H1 (cell line): Measurements from ENCODE around the gene PDE4B. TPM values are rescaled to one million over a fixed set of nuclear protein-coding genes. Genes with fewer than 3 reads are reported as not detected.

Experiments
- CTCF ChIA-PET: fragments of 300-600 bp; sonication (Branson Sonifier 250); formaldehyde crosslinking; loops from one replicate; lab custom pipeline; 2021; ENCODE audit not compliant: partially characterized antibody; lab: Charles Lee
- POLR2A ChIA-PET: fragments of 300-600 bp; sonication (Branson Sonifier 250); formaldehyde crosslinking; loops from one replicate; lab custom pipeline; 2021; ENCODE audit warnings: inconsistent platforms; ENCODE audit not compliant: partially characterized antibody; lab: Charles Lee
- DNase-seq, 2 experiments: peaks; one replicate each; pipeline versions ENCODE4 v3.0.0 to v3.0.0-alpha.2; 2010 to 2022; ENCODE audit warnings: low spot score in 2 of 2, low read depth in 1 of 2, mixed read lengths in 1 of 2
- FAIRE-seq: peaks from 2 replicates; lab custom pipeline; 2011; peaks lifted over from hg19 to GRCh38; lab: Jason Lieb, UNC
- H2AFZ ChIP-seq: 2 replicates; pipeline ENCODE4 v1.8.1; 2012; ENCODE audit warnings: low read length, inconsistent platforms
- H2AK5ac ChIP-seq: 2 replicates; pipeline ENCODE4 v1.6.1; 2013; ENCODE audit warnings: low read depth, low read length
- H2BK120ac ChIP-seq: replicated peaks from 2 replicates; pipeline ENCODE3; 2013; ENCODE audit warnings: low read depth, low read length, inconsistent platforms
- H2BK12ac ChIP-seq: 2 replicates; pipeline ENCODE4 v1.6.1; 2013; ENCODE audit warnings: low read depth, low read length
- H2BK15ac ChIP-seq: 2 replicates; pipeline ENCODE4 v1.6.1; 2013; ENCODE audit warnings: low read length
- H2BK20ac ChIP-seq: 2 replicates; pipeline ENCODE4 v1.6.1; 2013; ENCODE audit warnings: low read length
- H2BK5ac ChIP-seq: 2 replicates; pipeline ENCODE4 v1.6.1; 2013; ENCODE audit warnings: low read depth, low read length
- H3K14ac ChIP-seq: 2 replicates; pipeline ENCODE4 v1.6.1; 2013; ENCODE audit warnings: inconsistent platforms; ENCODE audit not compliant: insufficient read length
- H3K18ac ChIP-seq: 2 replicates; pipeline ENCODE4 v1.6.1; 2013; ENCODE audit warnings: low read length; ENCODE audit errors: extremely low read depth
- H3K23ac ChIP-seq: 2 replicates; pipeline ENCODE4 v1.6.1; 2013; ENCODE audit warnings: inconsistent platforms; ENCODE audit not compliant: insufficient read length
- H3K23me2 ChIP-seq: 2 replicates; pipeline ENCODE4 v1.6.1; 2013; ENCODE audit warnings: low read depth, low read length
- H3K27ac ChIP-seq: 2 replicates; pipeline ENCODE4 v1.6.1; 2011; ENCODE audit warnings: low read depth, low read length, inconsistent platforms
- H3K27me3 ChIP-seq, 4 experiments: replicated peaks in 1 of 4; 1 replicate in 1 of 4; 2 replicates in 3 of 4; pipeline versions ENCODE4 v1.6.1 to v1.8.1; 2011 to 2013; ENCODE audit warnings: low read length in 3 of 4, mild to moderate bottlenecking in 3 of 4, inconsistent platforms in 2 of 4, mixed read lengths in 2 of 4, moderate library complexity in 1 of 4; ENCODE audit not compliant: control insufficient read depth in 3 of 4, insufficient read depth in 3 of 4; ENCODE audit errors: extremely low read depth in 1 of 4
- H3K36me3 ChIP-seq, 4 experiments: 2 replicates each; pipeline versions ENCODE4 v1.6.1 to v1.8.1; 2011 to 2013; ENCODE audit warnings: mild to moderate bottlenecking in 4 of 4, low read length in 3 of 4, moderate library complexity in 2 of 4, control low read depth in 1 of 4, inconsistent platforms in 1 of 4; ENCODE audit not compliant: insufficient read depth in 4 of 4, control insufficient read depth in 2 of 4
- H3K4ac ChIP-seq: replicated peaks from 2 replicates; pipeline ENCODE3; 2013; ENCODE audit warnings: low read length, low read depth, mixed read lengths, inconsistent platforms; ENCODE audit not compliant: insufficient read length
- H3K4me1 ChIP-seq, 4 experiments: replicated peaks in 1 of 4; 1 replicate in 1 of 4; 2 replicates in 3 of 4; pipeline versions ENCODE4 v1.6.1 to v1.8.1; 2011 to 2013; ENCODE audit warnings: low read length in 3 of 4, inconsistent platforms in 2 of 4, mixed read lengths in 1 of 4; ENCODE audit not compliant: insufficient read depth in 4 of 4, control insufficient read depth in 3 of 4
- H3K4me2 ChIP-seq, 2 experiments: 2 replicates each; pipeline versions ENCODE4 v1.6.1 to v1.8.1; 2011 to 2013; ENCODE audit warnings: low read depth in 2 of 2, low read length in 2 of 2, control low read depth in 1 of 2, inconsistent platforms in 1 of 2, mild to moderate bottlenecking in 1 of 2; ENCODE audit not compliant: insufficient read depth in 1 of 2
- H3K4me3 ChIP-seq, 4 experiments: fragments of 200-600, 300-600 bp in 1 of 4; sonication (generic), shearing (Covaris generic), sonication (Bioruptor Twin) in 1 of 4; 2 replicates each; pipeline versions ENCODE4 v1.5.1 to v1.8.1; 2011 to 2016; ENCODE audit warnings: low read length in 4 of 4, low read depth in 3 of 4, control low read depth in 2 of 4, inconsistent platforms in 2 of 4, mild to moderate bottlenecking in 2 of 4, mixed read lengths in 1 of 4, moderate library complexity in 1 of 4; ENCODE audit not compliant: insufficient read depth in 2 of 4; ENCODE audit errors: extremely low read depth in 1 of 4
- H3K56ac ChIP-seq: replicated peaks from 2 replicates; pipeline ENCODE3; 2013; ENCODE audit warnings: low read depth, mild to moderate bottlenecking, mixed read lengths, low read length, inconsistent platforms; ENCODE audit not compliant: insufficient read length
- H3K79me1 ChIP-seq: 2 replicates; pipeline ENCODE4 v1.6.1; 2013; ENCODE audit warnings: low read depth, low read length, control low read depth
- H3K79me2 ChIP-seq, 2 experiments: 2 replicates each; pipeline versions ENCODE4 v1.6.1 to v1.8.1; 2012 to 2013; ENCODE audit warnings: low read length in 2 of 2, mild to moderate bottlenecking in 2 of 2, inconsistent platforms in 1 of 2; ENCODE audit not compliant: insufficient read depth in 2 of 2, control insufficient read depth in 1 of 2
- H3K9ac ChIP-seq, 4 experiments: replicated peaks in 1 of 4; 1 replicate in 1 of 4; 2 replicates in 3 of 4; pipeline versions ENCODE4 v1.6.1 to v1.8.1; 2011 to 2013; ENCODE audit warnings: low read depth in 3 of 4, low read length in 3 of 4, control low read depth in 2 of 4, mild to moderate bottlenecking in 2 of 4, moderate library complexity in 2 of 4, inconsistent platforms in 1 of 4; ENCODE audit errors: extremely low read depth in 1 of 4
- H3K9me3 ChIP-seq, 2 experiments: 2 replicates each; pipeline versions ENCODE4 v1.6.1 to v1.8.1; 2012 to 2013; ENCODE audit warnings: mild to moderate bottlenecking in 2 of 2, moderate library complexity in 2 of 2, control low read depth in 1 of 2, inconsistent platforms in 1 of 2, low read depth in 1 of 2, low read length in 1 of 2, mixed read lengths in 1 of 2; ENCODE audit not compliant: insufficient read depth in 2 of 2
- H4K20me1 ChIP-seq, 2 experiments: replicated peaks in 1 of 2; 2 replicates each; pipeline versions ENCODE3 to v1.8.1; 2011 to 2013; ENCODE audit warnings: inconsistent platforms in 2 of 2, low read length in 2 of 2, mild to moderate bottlenecking in 1 of 2; ENCODE audit not compliant: insufficient read depth in 2 of 2, control insufficient read depth in 1 of 2
- H4K5ac ChIP-seq: 2 replicates; pipeline ENCODE4 v1.6.1; 2013; ENCODE audit warnings: low read length, low read depth, mixed read lengths, inconsistent platforms; ENCODE audit not compliant: insufficient read length
- H4K8ac ChIP-seq: 2 replicates; pipeline ENCODE4 v1.8.0; 2013; ENCODE audit warnings: mild to moderate bottlenecking, moderate library complexity, low read length, inconsistent platforms; ENCODE audit not compliant: insufficient read depth; ENCODE audit errors: extremely low read depth
- H4K91ac ChIP-seq: replicated peaks from 2 replicates; pipeline ENCODE3; 2013; ENCODE audit warnings: low read length, mixed read lengths, inconsistent platforms; ENCODE audit not compliant: insufficient read length
- ASH2L ChIP-seq: fragments of 200-600, 300-600 bp; sonication (generic); IDR thresholded peaks from one replicate; pipeline ENCODE4 v1.7.1; 2017; ENCODE audit warnings: low read length
- ATF2 ChIP-seq: IDR thresholded peaks from 2 replicates; pipeline ENCODE4 v1.6.1; 2012; ENCODE audit warnings: low read length, inconsistent platforms
- FOSL1 ChIP-seq: IDR thresholded peaks from 2 replicates; pipeline ENCODE4 v1.6.1; 2011; ENCODE audit warnings: mild to moderate bottlenecking, low read depth, low read length, moderate library complexity; ENCODE audit not compliant: insufficient read depth
- GABPA ChIP-seq: IDR thresholded peaks from 2 replicates; pipeline ENCODE4 v1.6.1; 2011; ENCODE audit warnings: mild to moderate bottlenecking, low read length, moderate library complexity, borderline replicate concordance; ENCODE audit not compliant: insufficient read depth
- SP2 ChIP-seq: IDR thresholded peaks from 2 replicates; pipeline ENCODE4 v1.6.1; 2012; ENCODE audit warnings: mild to moderate bottlenecking, low read length, inconsistent platforms
- SUZ12 ChIP-seq: fragments of 200-600 bp; sonication (generic); IDR thresholded peaks from 2 replicates; pipeline ENCODE4 v1.6.1; 2012; ENCODE audit warnings: mild to moderate bottlenecking, inconsistent platforms, low read length, moderate library complexity, mixed read lengths
- TAF1 ChIP-seq: IDR thresholded peaks from 2 replicates; pipeline ENCODE4 v1.6.1; 2011; ENCODE audit warnings: mild to moderate bottlenecking, low read depth, low read length
- TBP ChIP-seq: IDR thresholded peaks from 2 replicates; pipeline ENCODE4 v1.6.1; 2011; ENCODE audit warnings: low read depth, low read length, improper control_type of control experiment
- WGBS, 2 experiments: shearing (Covaris generic) in 1 of 2; methylation state at CpG; one replicate each; pipeline versions ENCODE4 v1.1.6 to v1.1.7; 2013 to 2015; ENCODE audit warnings: low lambda C conversion rate in 2 of 2, mixed read lengths in 2 of 2, inconsistent platforms in 1 of 2, low coverage in 1 of 2, missing lambda C conversion rate in 1 of 2; ENCODE audit not compliant: insufficient replicate concordance in 2 of 2, insufficient coverage in 1 of 2, insufficient read length in 1 of 2; ENCODE audit errors: extremely low coverage in 1 of 2, missing lambda C conversion rate in 1 of 2; 5-methylcytosine and 5-hydroxymethylcytosine counted together
- long read RNA-seq, 2 experiments: library from RNA in 1 of 2; library from capped mRNA in 1 of 2; stranded (forward); transcript quantifications; one replicate each; pipeline ENCODE4 v2.0.0, GENCODE V29; 2021; ENCODE audit warnings: inconsistent platforms in 1 of 2
- polyA minus RNA-seq, 3 experiments: library from RNA; depleted of rRNA, polyadenylated mRNA; stranded (reverse); fragments of >200 nt; gene quantifications; 1 replicate in 2 of 3; 2 replicates in 1 of 3; pipeline ENCODE4 v1.2.3, GENCODE V29; 2011
- polyA plus RNA-seq, 7 experiments: library from polyadenylated mRNA; depleted of rRNA in 3 of 7; stranded (reverse) in 5 of 7; unstranded in 2 of 7; fragments of >200 nt in 5 of 7; fragments of 200-250 nt in 2 of 7; gene quantifications; 1 replicate in 5 of 7; 2 replicates in 1 of 7; 4 replicates in 1 of 7; pipeline versions ENCODE4 v1.2.1 to v1.2.3, GENCODE V29; 2011 to 2013; ENCODE audit warnings: missing spikeins in 2 of 7, mixed read lengths in 2 of 7
- total RNA-seq: library from RNA; stranded (reverse); fragmentation: NEBNext Ultra II Directional; extraction: Animal tissue kit (Norgen Biotek cat#: 25700); gene quantifications from 2 replicates; pipeline ENCODE4 v1.2.1, GENCODE V29; 2021

Gene PDE4B
- total RNA-seq: 13.9 and 15.1 TPM in 2 replicates
- polyA plus RNA-seq (2011; rRNA removed): 2.2 and 5.0 TPM in 2 replicates
- 3.4 TPM for polyA plus RNA-seq (2011; cell fraction: cytosol; rRNA removed)
- polyA plus RNA-seq (2011; cell fraction: nucleus; rRNA removed): 2.7 TPM
- 3.9 to 6.8 TPM (median 4.7 TPM) in 4 replicates for polyA plus RNA-seq (2012, experiment 1 of 2)
- polyA plus RNA-seq (2012, experiment 2 of 2): 0.64 TPM
- polyA plus RNA-seq (2013, experiment 1 of 2): 8.7 TPM
- 9.3 TPM for polyA plus RNA-seq (2013, experiment 2 of 2)
- polyA minus RNA-seq (2011; rRNA and poly(A)+ RNA removed): 10.4 and 17.6 TPM in 2 replicates
- 3.1 TPM for polyA minus RNA-seq (2011; cell fraction: cytosol; rRNA and poly(A)+ RNA removed)
- 13.0 TPM for polyA minus RNA-seq (2011; cell fraction: nucleus; rRNA and poly(A)+ RNA removed)
- long read RNA-seq, experiment 1, partial matches to known transcripts: 13 of 16 reads
- long read RNA-seq, experiment 1, other reads (novel, unspliced or antisense): 1 of 16 reads
- long read RNA-seq, experiment 2, partial matches to known transcripts: 5 of 8 reads
- long read RNA-seq, experiment 2, other reads (novel, unspliced or antisense): 2 of 8 reads

- DNase-seq (peak in 1 of 2 experiments; percentile 71), FAIRE-seq (no peak)
- Histone ChIP-seq H3K18ac (no peak within 1 kb of the TSS; the same call in 1 of the 2 replicates), H3K79me1 (no peaks in the 10 kb centered on the region), H4K20me1 (peaks cover 1 to 2% of the 10 kb centered on the region in 2 experiments), H3K36me3 (no peaks in the 10 kb centered on the region), H2BK12ac (no peak within 1 kb of the TSS), H3K4me3 (peak within 1 kb of the TSS; percentile 45 to 65 (median 61)), H3K56ac (no peak within 1 kb of the TSS), H3K9ac (no peak within 1 kb of the TSS), H3K23ac (no peak within 1 kb of the TSS), H3K27me3 (peaks cover 22 to 48% (median 38%) of the 10 kb centered on the region in 4 experiments), H4K91ac (no peak within 1 kb of the TSS), H3K14ac (no peak within 1 kb of the TSS), H3K27ac (no peak within 1 kb of the TSS), H3K9me3 (no peaks in the 10 kb centered on the region), H3K4me2 (peak within 1 kb of the TSS; percentile 99), H4K8ac (peak within 1 kb of the TSS; percentile 12; the same call in 1 of the 2 replicates), H2BK120ac (no peak within 1 kb of the TSS), H3K4me1 (peaks cover 0 to 5% (median 2%) of the 10 kb centered on the region in 4 experiments; a peak in 5 of 7 replicates), H4K5ac (no peak within 1 kb of the TSS), H2AK5ac (no peak within 1 kb of the TSS), H3K4ac (no peak within 1 kb of the TSS), H2BK15ac (no peak within 1 kb of the TSS), H2AFZ (peak within 1 kb of the TSS; percentile 76), H2BK5ac (no peak within 1 kb of the TSS), H3K23me2 (peaks cover 16% of the 10 kb centered on the region), H2BK20ac (no peak within 1 kb of the TSS), H3K79me2 (no peaks in the 10 kb centered on the region)
- POLR2A ChIA-PET: no interaction called here
- 0% methylated on average over 36 of the region's 67 CpGs; no CpG with 5 or more reads in 1 of the 2 experiments for WGBS, 2 experiments
- CTCF ChIA-PET: interaction anchor here (0.7 to 1.8 kb wide), 3 partner anchors 18 to 449 kb away, joined by 3 to 5 read pairs (median 3); no protein-coding TSS in a partner anchor
- TF ChIP-seq TBP: no peak
- TF ChIP-seq SUZ12: peak; percentile 90
- TF ChIP-seq GABPA: 0 out of 2 replicates have a peak, but pooled peaks have one; percentile 48
- peak; percentile 43 for TF ChIP-seq ASH2L
- TF ChIP-seq ATF2: no peak
- TF ChIP-seq TAF1: no peak
- no peak for TF ChIP-seq SP2
- TF ChIP-seq FOSL1: no peak
Observed at GRCh38 chr1:65792669-65793358, at the start of gene PDE4B. Gene PDE4B (plus strand): TSS chr1:65792895.
